Ascending aorta (tissue), 2 donors: ENCODE data around the gene CYGB. TPM values are rescaled to one million over a fixed set of nuclear protein-coding genes. Genes with fewer than 3 reads are reported as not detected.
"Not testable (repeated sequence)": the region's sequence is repeated elsewhere in the genome, so short reads cannot be mapped to it uniquely, and the experiment has no call there.

Experiments used
- DNase-seq, 2 donors: peaks; one replicate each; pipeline ENCODE4 v3.0.0-alpha.2; 2019; ENCODE audit warnings: low spot score in 2 of 2
- H3K27ac ChIP-seq, 2 donors: fragments of 200-600 bp; sonication (generic); one replicate each; pipeline ENCODE4 v1.5.1; 2016 to 2017; ENCODE audit warnings: mild to moderate bottlenecking in 1 of 2
- H3K27me3 ChIP-seq: fragments of 200-600 bp; sonication (generic); one replicate; pipeline ENCODE4 v1.5.1; 2017
- H3K36me3 ChIP-seq, 2 donors: fragments of 200-600 bp; sonication (generic); one replicate each; pipeline ENCODE4 v1.5.1; 2016
- H3K4me1 ChIP-seq, 2 donors: fragments of 200-600 bp; sonication (generic); one replicate each; pipeline ENCODE4 v1.5.1; 2016 to 2017; ENCODE audit warnings: mild to moderate bottlenecking in 1 of 2
- H3K4me3 ChIP-seq, 2 donors: fragments of 200-600 bp; sonication (generic); one replicate each; pipeline ENCODE4 v1.5.1; 2016 to 2017; ENCODE audit warnings: mild to moderate bottlenecking in 1 of 2
- H3K9me3 ChIP-seq, 2 donors: fragments of 200-600 bp; sonication (generic); one replicate each; pipeline ENCODE4 v1.5.1; 2016
- intact Hi-C: fragments of 100-400 bp; cut with DNase I; formaldehyde crosslinking; loops from one replicate; pipeline ENCODE4 v1.15.1; 2023
- total RNA-seq: library from RNA; depleted of rRNA; stranded (reverse); fragments of >200 nt; gene quantifications from one replicate; pipeline ENCODE4 v1.1.0, GENCODE V29; 2016
- TF ChIP-seq, protein P1 (sequence below), 3 experiments: fragments of 200-600 bp in 2 of 3; fragments of 450-650 bp in 1 of 3; sonication (generic) in 2 of 3; IDR thresholded peaks; one replicate each; pipeline ENCODE4 v1.5.1; 2016 to 2019; ENCODE audit warnings: antibody characterized with exemption in 3 of 3, mild to moderate bottlenecking in 1 of 3, moderate library complexity in 1 of 3

CYGB gene
- total RNA-seq, 1 donor from 2014 or later, result 60.7 TPM

DNA sequence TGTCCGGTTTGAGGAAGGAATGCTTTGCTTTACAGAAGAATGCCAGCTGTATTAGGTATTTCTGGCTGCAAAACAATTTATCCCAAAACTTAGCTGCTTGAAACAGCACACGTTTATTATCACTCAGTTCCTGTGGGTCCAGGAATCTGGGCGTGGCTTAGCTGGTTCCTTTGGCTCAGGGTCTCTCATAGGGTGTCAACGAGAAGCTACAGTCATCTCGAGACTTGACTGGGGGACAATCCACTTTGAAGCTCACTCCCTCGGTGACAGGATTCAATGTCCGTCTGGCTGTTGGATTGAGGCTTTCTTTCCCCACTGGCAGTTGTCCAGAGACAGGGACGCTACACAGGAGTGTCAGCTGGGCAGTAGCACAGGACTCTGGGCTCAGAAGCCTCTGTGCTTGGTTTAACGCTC is 26.7 kb downstream of the CYGB start:
- Histone ChIP-seq H3K9me3 (no peaks in the 10 kb centered on the region), H3K27ac (no peak overlapping the region), H3K36me3 (no peaks in the 10 kb centered on the region), H3K27me3 (no peaks in the 10 kb centered on the region), H3K4me3 (no peak overlapping the region), H3K4me1 (peaks cover 0 to 10% of the 10 kb centered on the region in 2 donors)
- intact Hi-C loops, result no loop called here
- no peak for DNase-seq
- TF ChIP-seq, protein P1, sequence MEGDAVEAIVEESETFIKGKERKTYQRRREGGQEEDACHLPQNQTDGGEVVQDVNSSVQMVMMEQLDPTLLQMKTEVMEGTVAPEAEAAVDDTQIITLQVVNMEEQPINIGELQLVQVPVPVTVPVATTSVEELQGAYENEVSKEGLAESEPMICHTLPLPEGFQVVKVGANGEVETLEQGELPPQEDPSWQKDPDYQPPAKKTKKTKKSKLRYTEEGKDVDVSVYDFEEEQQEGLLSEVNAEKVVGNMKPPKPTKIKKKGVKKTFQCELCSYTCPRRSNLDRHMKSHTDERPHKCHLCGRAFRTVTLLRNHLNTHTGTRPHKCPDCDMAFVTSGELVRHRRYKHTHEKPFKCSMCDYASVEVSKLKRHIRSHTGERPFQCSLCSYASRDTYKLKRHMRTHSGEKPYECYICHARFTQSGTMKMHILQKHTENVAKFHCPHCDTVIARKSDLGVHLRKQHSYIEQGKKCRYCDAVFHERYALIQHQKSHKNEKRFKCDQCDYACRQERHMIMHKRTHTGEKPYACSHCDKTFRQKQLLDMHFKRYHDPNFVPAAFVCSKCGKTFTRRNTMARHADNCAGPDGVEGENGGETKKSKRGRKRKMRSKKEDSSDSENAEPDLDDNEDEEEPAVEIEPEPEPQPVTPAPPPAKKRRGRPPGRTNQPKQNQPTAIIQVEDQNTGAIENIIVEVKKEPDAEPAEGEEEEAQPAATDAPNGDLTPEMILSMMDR (IDR thresholded peaks at IDR 0.05), result no peak

DNA sequence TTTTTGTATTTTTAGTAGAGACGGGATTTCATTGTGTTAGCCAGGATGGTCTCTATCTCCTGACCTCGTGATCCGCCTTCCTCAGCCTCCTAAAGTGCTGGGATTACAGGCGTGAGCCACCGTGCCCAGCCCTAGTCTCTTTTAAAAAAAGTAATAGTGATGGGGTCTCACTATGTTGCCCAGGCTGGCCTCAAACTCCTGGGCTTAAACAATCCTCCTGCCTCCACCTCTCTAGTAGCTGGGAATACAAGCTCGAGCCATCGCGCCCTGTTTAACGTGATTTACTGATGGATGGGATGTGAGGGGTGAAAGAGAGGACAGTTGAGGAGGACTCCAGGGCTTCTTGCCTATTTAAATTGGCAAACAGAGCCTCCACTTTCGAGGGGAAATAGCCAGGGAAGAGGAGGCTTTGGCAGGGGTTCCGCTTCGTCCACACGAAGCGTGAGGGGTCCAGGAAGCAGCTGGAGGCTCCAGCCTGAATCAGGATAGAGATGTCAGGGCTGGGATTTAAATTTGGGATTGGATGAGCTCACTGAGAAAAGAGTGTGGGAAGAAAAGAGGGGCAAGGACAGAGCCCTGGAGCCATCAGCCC is 28.9 kb downstream of the CYGB start:
- H3K4me1 ChIP-seq, DNase-seq, H3K9me3 ChIP-seq, intact Hi-C loops, H3K27ac ChIP-seq, H3K27me3 ChIP-seq, H3K4me3 ChIP-seq, H3K36me3 ChIP-seq: not testable (repeated sequence)

DNA sequence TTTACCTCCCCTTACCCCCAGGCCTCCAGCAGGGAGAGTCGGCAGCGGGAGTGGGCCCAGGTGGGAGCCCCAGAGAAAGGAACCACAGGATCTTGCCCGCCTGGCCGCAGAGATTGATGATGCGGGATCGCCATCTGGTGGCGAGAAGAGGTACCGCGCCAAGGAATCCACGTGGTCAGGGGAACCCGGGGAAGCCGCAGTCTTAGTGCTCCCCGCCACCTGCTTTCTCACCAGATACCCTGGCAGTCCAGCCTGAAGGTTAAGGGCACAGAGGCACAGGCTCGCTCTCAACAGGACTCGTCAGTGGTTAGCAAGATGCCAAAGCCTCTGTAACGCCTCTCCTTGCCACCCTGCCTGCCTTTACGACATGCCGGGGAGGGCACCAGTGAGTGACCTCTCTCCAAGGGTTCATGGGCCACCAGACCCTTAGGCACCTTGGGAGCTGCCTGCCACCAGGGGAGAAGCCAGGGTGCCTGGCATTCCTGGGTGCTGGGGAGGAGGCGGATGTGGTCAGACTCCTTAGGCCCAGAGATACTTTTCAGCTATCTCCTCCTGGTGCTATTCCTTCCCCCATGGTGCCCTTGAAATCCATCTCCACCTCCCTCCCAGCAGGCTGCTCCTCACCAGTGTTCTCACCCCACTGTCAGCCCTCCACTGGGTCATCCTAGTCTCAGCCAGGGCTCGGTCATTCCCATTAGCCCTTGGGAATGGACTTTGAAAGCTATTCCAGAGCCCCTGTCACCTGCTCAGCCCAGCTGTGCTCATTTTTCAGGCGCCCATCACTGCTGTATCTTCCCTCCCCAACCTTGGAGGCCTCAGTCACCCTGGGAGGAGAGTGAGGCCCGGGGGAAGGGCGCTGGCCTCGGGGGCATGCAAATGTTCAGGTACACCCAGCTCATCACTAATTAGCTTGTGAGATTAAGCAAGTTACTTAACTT is 30.8 kb downstream of the CYGB start:
- Histone ChIP-seq H3K4me3 (no peak overlapping the region), H3K4me1 (peaks cover 3 to 12% of the 10 kb centered on the region in 2 donors), H3K36me3 (no peaks in the 10 kb centered on the region), H3K27ac (no peak overlapping the region), H3K27me3 (no peaks in the 10 kb centered on the region), H3K9me3 (no peaks in the 10 kb centered on the region)
- peak in 1 of 2 donors; percentile 91 for DNase-seq
- TF ChIP-seq, protein P1 (IDR thresholded peaks at IDR 0.05), result peak; percentile 92 to 97 (median 93)
- intact Hi-C loops, result loop anchor here (1.0 kb wide), 2 partner anchors 40 to 98 kb away; no protein-coding TSS in a partner anchor

DNA sequence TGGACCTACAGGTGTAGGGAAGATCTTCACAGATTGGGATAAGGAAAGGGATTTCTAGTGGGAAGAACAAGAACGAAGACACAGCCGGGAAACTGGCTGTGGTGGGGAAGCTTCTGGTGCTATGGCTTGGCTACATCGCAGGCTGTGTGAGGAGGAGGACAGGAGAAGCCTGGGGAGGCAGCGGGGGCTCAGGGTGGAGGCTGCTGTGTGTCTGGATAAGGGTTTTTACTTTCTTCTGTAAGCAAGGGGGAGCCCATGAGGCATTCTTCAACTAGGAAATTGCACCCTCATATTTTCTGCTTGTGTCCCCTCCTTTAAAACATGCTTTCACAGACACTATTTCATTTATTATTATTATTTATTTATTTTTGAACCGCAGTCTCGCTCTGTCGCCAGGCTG is 33.4 kb downstream of the CYGB start:
- no peak for DNase-seq
- TF ChIP-seq, protein P1 (IDR thresholded peaks at IDR 0.05), result no peak
- no peaks in the 10 kb centered on the region for H3K27me3 ChIP-seq
- H3K27ac ChIP-seq, result no peak overlapping the region
- peaks cover 5 to 25% of the 10 kb centered on the region in 2 donors for H3K4me1 ChIP-seq
- H3K4me3 ChIP-seq, result no peak overlapping the region
- intact Hi-C loops, result loop anchor here (5.0 kb wide), 1 partner anchor 52 kb away; the partner anchor contains the start of gene UBE2O
- no peaks in the 10 kb centered on the region for H3K36me3 ChIP-seq
- no peaks in the 10 kb centered on the region for H3K9me3 ChIP-seq

DNA sequence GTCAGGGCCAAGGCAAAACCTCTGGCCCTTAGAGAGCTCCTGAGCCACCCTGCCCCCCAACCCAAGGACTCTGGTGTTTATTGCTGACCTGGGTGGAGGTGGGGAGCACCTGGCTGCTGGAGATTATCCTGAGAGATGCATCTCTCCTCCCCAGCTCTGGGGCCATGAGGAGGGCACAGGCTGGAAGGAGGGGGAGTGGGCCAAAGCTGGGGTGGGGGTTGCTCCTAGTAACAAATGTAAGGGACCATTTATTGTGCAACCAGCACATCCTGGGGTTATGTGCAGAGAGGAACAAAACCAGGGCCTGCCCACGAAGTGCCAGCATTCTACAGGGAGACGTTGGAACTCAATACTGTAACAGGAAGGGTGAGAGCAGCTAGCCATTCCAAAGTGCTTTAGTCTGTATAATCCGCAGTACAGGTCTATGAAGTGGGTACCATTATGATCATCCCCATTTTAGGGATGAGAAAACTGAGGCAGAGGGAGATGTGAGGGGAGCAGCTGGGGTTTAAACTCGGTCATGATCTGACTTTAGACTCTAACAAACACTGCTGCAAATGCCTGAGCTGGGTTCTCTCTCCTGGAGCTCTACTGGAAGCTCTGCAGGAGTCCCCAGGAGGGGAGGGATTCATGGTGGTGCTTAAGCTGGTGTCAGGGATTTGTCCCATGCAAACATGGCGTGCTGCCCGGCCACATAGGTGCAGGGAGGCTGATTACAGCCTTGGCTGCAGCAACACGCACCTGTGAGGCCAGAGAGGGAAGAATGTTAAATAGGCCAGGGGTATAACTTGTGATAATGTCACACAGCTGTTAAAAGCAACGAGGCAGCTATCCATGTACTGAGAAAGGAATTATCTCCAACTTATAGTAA is 34.9 kb downstream of the CYGB start:
- no peaks in the 10 kb centered on the region for H3K36me3 ChIP-seq
- TF ChIP-seq, protein P1 (IDR thresholded peaks at IDR 0.05), result no peak
- no peak overlapping the region for H3K4me3 ChIP-seq
- DNase-seq, result no peak
- no peaks in the 10 kb centered on the region for H3K9me3 ChIP-seq
- intact Hi-C loops, result loop anchor here (5.0 kb wide), 1 partner anchor 50 kb away; the partner anchor contains the start of gene UBE2O
- H3K27me3 ChIP-seq, result no peaks in the 10 kb centered on the region
- H3K4me1 ChIP-seq, result peaks cover 10 to 40% of the 10 kb centered on the region in 2 donors
- peak overlapping the region in 1 of 2 donors; percentile 80 for H3K27ac ChIP-seq
